A549 (cell line): Measurements from ENCODE around the gene AOAH. TPM values are rescaled to one million over a fixed set of nuclear protein-coding genes. Genes with fewer than 3 reads are reported as not detected.

ENCODE experiments used
- ATAC-seq, 2 experiments: fragments of 200-7000 bp in 1 of 2; fragments of >200 bp in 1 of 2; cut with Nextera tagmentation in 1 of 2; cut with Tn5 transposase in 1 of 2; 3 replicates each; pipeline versions ENCODE4 v1.8.0 to v1.9.1; 2018 to 2020; ENCODE audit warnings: mild to moderate bottlenecking in 1 of 2, moderate library complexity in 1 of 2
- CTCF ChIA-PET: fragments of 300-600 bp; sonication (Branson Sonifier 250); formaldehyde crosslinking; extraction: SDS; loops from one replicate; lab custom pipeline; 2021; ENCODE audit warnings: antibody characterized with exemption, inconsistent platforms; lab: Yijun Ruan, JAX
- POLR2A ChIA-PET: fragments of 350-600 bp; formaldehyde crosslinking; extraction: SDS; loops from one replicate; lab custom pipeline; 2021; ENCODE audit warnings: antibody characterized with exemption, inconsistent platforms; lab: Yijun Ruan, JAX
- DNase-seq, 2 experiments: peaks; one replicate each; pipeline versions ENCODE4 v3.0.0 to v3.0.0-alpha.2; 2011 to 2016; ENCODE audit warnings: low read depth in 1 of 2, low spot score in 1 of 2
- FAIRE-seq: peaks from 2 replicates; lab custom pipeline; 2011; peaks lifted over from hg19 to GRCh38; lab: Jason Lieb, UNC
- H3K27ac ChIP-seq, 2 experiments: fragments of >200 bp; sonication (Bioruptor Twin); formaldehyde crosslinking; 3 replicates each; pipeline ENCODE4 v1.5.1; 2016 to 2017
- H3K4me1 ChIP-seq: fragments of >200 bp; sonication (Bioruptor Twin); formaldehyde crosslinking; 3 replicates; pipeline ENCODE4 v1.6.1; 2016
- H3K4me2 ChIP-seq: fragments of >200 bp; sonication (Bioruptor Twin); formaldehyde crosslinking; 3 replicates; pipeline ENCODE4 v1.6.1; 2016
- H3K4me3 ChIP-seq: fragments of >200 bp; sonication (Bioruptor Twin); formaldehyde crosslinking; 3 replicates; pipeline ENCODE4 v1.5.1; 2016
- H3K9me3 ChIP-seq: fragments of >200 bp; sonication (Bioruptor Twin); formaldehyde crosslinking; 3 replicates; pipeline ENCODE4 v1.6.1; 2016
- BHLHE40 ChIP-seq: IDR thresholded peaks from 2 replicates; pipeline ENCODE4 v1.6.1; 2012; ENCODE audit warnings: low read depth, low read length, inconsistent platforms
- E2F6 ChIP-seq: IDR thresholded peaks from 2 replicates; pipeline ENCODE4 v1.6.1; 2012; ENCODE audit warnings: low read depth, borderline replicate concordance
- FOSB ChIP-seq: fragments of 250-450 bp; sonication (Bioruptor Pico); IDR thresholded peaks from 2 replicates; pipeline ENCODE4 v1.5.0; 2020; ENCODE audit warnings: mild to moderate bottlenecking, moderate library complexity
- FOSL2 ChIP-seq, 2 experiments: fragments of 450-650 bp in 1 of 2; fragments of >200 bp in 1 of 2; sonication (Bioruptor Twin) in 1 of 2; formaldehyde crosslinking; IDR thresholded peaks; 2 replicates each; pipeline versions ENCODE4 v1.5.0 to v1.6.1; 2016 to 2020; ENCODE audit warnings: mild to moderate bottlenecking in 1 of 2, moderate library complexity in 1 of 2
- GATA3 ChIP-seq: IDR thresholded peaks from 2 replicates; pipeline ENCODE4 v1.6.1; 2012; ENCODE audit warnings: borderline replicate concordance
- HDAC2 ChIP-seq: fragments of 200-600 bp; sonication (generic); IDR thresholded peaks from 2 replicates; pipeline ENCODE4 v1.6.1; 2016
- HOXA7 ChIP-seq: fragments of 250-450 bp; sonication (Bioruptor Pico); IDR thresholded peaks from 2 replicates; pipeline ENCODE4 v1.5.0; 2020; ENCODE audit warnings: mild to moderate bottlenecking, moderate library complexity
- HOXB13 ChIP-seq: fragments of 250-450 bp; sonication (Bioruptor Pico); IDR thresholded peaks from 2 replicates; pipeline ENCODE4 v1.5.0; 2020; ENCODE audit warnings: low read depth, mild to moderate bottlenecking, moderate library complexity
- JUNB ChIP-seq: fragments of >200 bp; sonication (Bioruptor Twin); formaldehyde crosslinking; IDR thresholded peaks from 2 replicates; pipeline ENCODE4 v1.6.1; 2016
- KDM1A ChIP-seq: fragments of 200-600 bp; sonication (generic); IDR thresholded peaks from 2 replicates; pipeline ENCODE4 v1.6.1; 2016; ENCODE audit warnings: low read depth, mild to moderate bottlenecking
- KDM5A ChIP-seq: fragments of 200-600 bp; sonication (generic); IDR thresholded peaks from 2 replicates; pipeline ENCODE4 v1.6.1; 2016; ENCODE audit warnings: antibody characterized with exemption, mild to moderate bottlenecking
- MAX ChIP-seq: IDR thresholded peaks from 2 replicates; pipeline ENCODE4 v1.6.1; 2012
- NPAS2 ChIP-seq: fragments of 250-450 bp; sonication (Bioruptor Pico); IDR thresholded peaks from 2 replicates; pipeline ENCODE4 v1.8.0; 2022; ENCODE audit warnings: mild to moderate bottlenecking, moderate library complexity, borderline replicate concordance
- NR3C1 ChIP-seq: fragments of >200 bp; sonication (Bioruptor Twin); formaldehyde crosslinking; IDR thresholded peaks from 3 replicates; pipeline ENCODE4 v1.6.1; 2017
- POLR2AphosphoS2 ChIP-seq: conservative IDR thresholded peaks from 2 replicates; pipeline ENCODE4 v1.6.1; 2012; ENCODE audit warnings: low read length, improper control_type of control experiment, inconsistent platforms
- RCOR1 ChIP-seq: fragments of 150-350 bp; IDR thresholded peaks from 2 replicates; pipeline ENCODE4 v1.6.1; 2014; ENCODE audit warnings: antibody characterized with exemption, low read length, low read depth
- RNF2 ChIP-seq: fragments of 200-600 bp; sonication (generic); IDR thresholded peaks from 2 replicates; pipeline ENCODE4 v1.6.1; 2016; ENCODE audit warnings: low read depth, mild to moderate bottlenecking, antibody characterized with exemption, moderate library complexity, borderline replicate concordance
- TFCP2L1 ChIP-seq: fragments of 250-450 bp; sonication (Bioruptor Pico); IDR thresholded peaks from 2 replicates; pipeline ENCODE4 v1.5.0; 2021; ENCODE audit warnings: mild to moderate bottlenecking
- TP53 ChIP-seq: fragments of 250-450 bp; sonication (Bioruptor Pico); IDR thresholded peaks from 2 replicates; pipeline ENCODE4 v1.5.0; 2021; ENCODE audit warnings: mild to moderate bottlenecking, moderate library complexity
- USF2 ChIP-seq: fragments of 450-650 bp; IDR thresholded peaks from 2 replicates; pipeline ENCODE4 v1.6.1; 2014; ENCODE audit warnings: antibody characterized with exemption
- ZNF302 ChIP-seq: fragments of 250-450 bp; sonication (Bioruptor Pico); IDR thresholded peaks from 2 replicates; pipeline ENCODE4 v1.9.0; 2021; ENCODE audit warnings: inconsistent platforms, mild to moderate bottlenecking, moderate library complexity
- ZSCAN20 ChIP-seq: fragments of 250-450 bp; sonication (Bioruptor Pico); IDR thresholded peaks from 2 replicates; pipeline ENCODE4 v1.8.0; 2022; ENCODE audit warnings: mild to moderate bottlenecking, moderate library complexity
- WGBS: methylation state at CpG from one replicate; pipeline ENCODE4 v1.1.6; 2017; ENCODE audit errors: missing lambda C conversion rate; 5-methylcytosine and 5-hydroxymethylcytosine counted together
- polyA plus RNA-seq, 4 experiments: library from polyadenylated mRNA; depleted of rRNA in 3 of 4; stranded (reverse); fragments of >200 nt; fragmentation: RNase III in 1 of 4; extraction: RNeasy Plus Mini Kit Qiagen cat#74134 plus additional on column Dnase treatment in 1 of 4; gene quantifications; 2 replicates in 3 of 4; 3 replicates in 1 of 4; pipeline ENCODE4 v1.2.3, GENCODE V29; 2011 to 2017

Gene AOAH
- polyA plus RNA-seq, 2 of the 4 experiments (the other 2 are of a cell fraction) = 0.09 TPM; not detected in 1

GRCh38 chr7:36606976-36607720, 117.1 kb downstream of the AOAH start (continued):
- no peak for TF ChIP-seq ZNF302
- no peak for TF ChIP-seq USF2
- TF ChIP-seq TFCP2L1 (CRISPR knock-in tag) = no peak
- no peak for TF ChIP-seq RNF2
- TF ChIP-seq GATA3 = no peak
- TF ChIP-seq FOSL2 (IDR thresholded peaks at IDR 0.05) = no peak
- no peak for TF ChIP-seq FOSL2 (CRISPR knock-in tag; IDR thresholded peaks at IDR 0.05)
- TF ChIP-seq TP53 = no peak

GRCh38 chr7:36606153-36606975, 117.9 kb downstream of the AOAH start:
- WGBS = 57% methylated on average over 12 of the region's 12 CpGs
- ChIA-PET CTCF (interaction anchor here (1.2 to 1.3 kb wide), 2 partner anchors 64 to 119 kb away, joined by 3 read pairs; no protein-coding TSS in a partner anchor), POLR2A (no interaction called here)
- DNase-seq (no peak), FAIRE-seq (no peak), ATAC-seq (no peak)
- H3K4me3 ChIP-seq = no peak overlapping the region
- no peaks in the 10 kb centered on the region for H3K9me3 ChIP-seq
- TF ChIP-seq JUNB = no peak
- no peak for TF ChIP-seq HDAC2
- TF ChIP-seq MAX = no peak
- no peak for TF ChIP-seq NPAS2
- no peak for TF ChIP-seq GATA3
- no peak for TF ChIP-seq NR3C1
- no peak for TF ChIP-seq KDM1A
- no peak for TF ChIP-seq RNF2
- TF ChIP-seq HOXA7 (CRISPR knock-in tag) = no peak
- no peak for TF ChIP-seq RCOR1
- no peak for TF ChIP-seq POLR2AphosphoS2
- no peak for TF ChIP-seq KDM5A
- TF ChIP-seq BHLHE40 = no peak
- TF ChIP-seq E2F6 = no peak
- no peak for TF ChIP-seq ZSCAN20
- TF ChIP-seq HOXB13 (CRISPR knock-in tag) = no peak
- TF ChIP-seq TFCP2L1 (CRISPR knock-in tag) = no peak
- no peak for TF ChIP-seq USF2
- no peak for TF ChIP-seq FOSB (CRISPR knock-in tag)
- H3K27ac ChIP-seq = no peak overlapping the region
- H3K4me1 ChIP-seq = peaks cover 16% of the 10 kb centered on the region; the same call in 2 of the 3 replicates
- H3K4me2 ChIP-seq = no peak overlapping the region
